NCI-H524 treated with DMSO at 0.1 percent for 48 hours (cell line): ENCODE measurements around the gene SLC25A41.

Source experiments
- DNase-seq: peaks from one replicate; lab custom pipeline; 2025; lab: John Stamatoyannopoulos, UW

Gene SLC25A41

GRCh38 chr19:6433663-6434062, at the start of gene SLC25A41:
TSS of gene SLC25A41 (minus strand) at chr19:6433763. CDS start at chr19:6433693, 70 bp downstream.
- DNase-seq: no peak

GRCh38 chr19:6483235-6483634, 49.7 kb upstream of the SLC25A41 start:
- DNase-seq: no peak

GRCh38 chr19:6482343-6482686, 48.8 kb upstream of the SLC25A41 start:
- no peak for DNase-seq

- no peak for DNase-seq
Measured at GRCh38 chr19:6481541-6482342, 48.2 kb upstream of the SLC25A41 start, which contains the start of gene DENND1C. TSS of gene DENND1C (minus strand) at chr19:6481787. CDS start at chr19:6481695, 92 bp downstream.

GRCh38 chr19:6480848-6481415, 47.4 kb upstream of the SLC25A41 start:
- DNase-seq: no peak

- no peak for DNase-seq
Measured at GRCh38 chr19:6479836-6480398, 46.4 kb upstream of the SLC25A41 start.

- no peak for DNase-seq
Measured at GRCh38 chr19:6478815-6479214, 45.3 kb upstream of the SLC25A41 start.

GRCh38 chr19:6476896-6477431, 43.4 kb upstream of the SLC25A41 start:
- no peak for DNase-seq

GRCh38 chr19:6476155-6476895, 42.8 kb upstream of the SLC25A41 start:
- DNase-seq: no peak

- DNase-seq: no peak
Measured at GRCh38 chr19:6475321-6476108, 42.0 kb upstream of the SLC25A41 start.

- DNase-seq: no peak
Measured at GRCh38 chr19:6473647-6474046, 40.1 kb upstream of the SLC25A41 start.

- no peak for DNase-seq
Measured at GRCh38 chr19:6472713-6473112, 39.1 kb upstream of the SLC25A41 start.

GRCh38 chr19:6471076-6471475, 37.5 kb upstream of the SLC25A41 start:
- no peak for DNase-seq

- DNase-seq: no peak
Measured at GRCh38 chr19:6470173-6470572, 36.6 kb upstream of the SLC25A41 start.

GRCh38 chr19:6467384-6467783, 33.8 kb upstream of the SLC25A41 start:
- DNase-seq: no peak

GRCh38 chr19:6466526-6467248, 33.1 kb upstream of the SLC25A41 start:
- no peak for DNase-seq

- no peak for DNase-seq
Measured at GRCh38 chr19:6465663-6466062, 32.1 kb upstream of the SLC25A41 start.

GRCh38 chr19:6465006-6465405, 31.4 kb upstream of the SLC25A41 start:
- DNase-seq: no peak

GRCh38 chr19:6464070-6464873, 30.7 kb upstream of the SLC25A41 start, which contains the start of gene CRB3:
TSS of gene CRB3 (plus strand) at chr19:6464271. CDS start at chr19:6464702, 431 bp downstream.
- no peak for DNase-seq
